ENCODE measurements around the gene SNX14.
"Not testable (repeated sequence)": the region's sequence is repeated elsewhere in the genome, so short reads cannot be mapped to it uniquely, and the experiment has no call there.

The SNX14 gene

GRCh38 chr6:85637579-85637978 is 43.9 kb upstream of the SNX14 start:
- DNase-seq (ENCODE audit: extremely low read depth, insufficient read length) = no peak
- Histone ChIP-seq H3K27me3 (replicated peaks; ENCODE audit: control insufficient read depth, insufficient read depth, low read length) (no peaks in the 10 kb centered on the region), H3K36me3 (ENCODE audit: control insufficient read depth, insufficient read depth, low read length) (peaks cover 17% of the 10 kb centered on the region), H3K4me3 (replicated peaks; ENCODE audit: low read depth, low read length) (no peak overlapping the region)
- no peak for TF ChIP-seq CTCF (IDR thresholded peaks at IDR 0.05; ENCODE audit: insufficient read depth, low read length, poor library complexity, severe bottlenecking)

GRCh38 chr6:85632164-85632942 is 38.7 kb upstream of the SNX14 start:
- H3K4me3 ChIP-seq (replicated peaks; ENCODE audit: low read depth, low read length) = no peak overlapping the region
- peaks cover 21% of the 10 kb centered on the region for H3K36me3 ChIP-seq (ENCODE audit: control insufficient read depth, insufficient read depth, low read length)
- no peak for DNase-seq (ENCODE audit: extremely low read depth, insufficient read length)
- no peak for TF ChIP-seq CTCF (IDR thresholded peaks at IDR 0.05; ENCODE audit: insufficient read depth, low read length, poor library complexity, severe bottlenecking)
- H3K27me3 ChIP-seq (replicated peaks; ENCODE audit: control insufficient read depth, insufficient read depth, low read length) = no peaks in the 10 kb centered on the region

GRCh38 chr6:85631117-85631516 is 37.5 kb upstream of the SNX14 start:
- not testable (repeated sequence) for H3K4me3 ChIP-seq (replicated peaks; ENCODE audit: low read depth, low read length); DNase-seq (ENCODE audit: extremely low read depth, insufficient read length); H3K27me3 ChIP-seq (replicated peaks; ENCODE audit: control insufficient read depth, insufficient read depth, low read length)
- H3K36me3 ChIP-seq (ENCODE audit: control insufficient read depth, insufficient read depth, low read length) = peaks cover 18% of the 10 kb centered on the region

GRCh38 chr6:85628353-85628752 is 34.7 kb upstream of the SNX14 start:
- no peak for TF ChIP-seq CTCF (IDR thresholded peaks at IDR 0.05; ENCODE audit: insufficient read depth, low read length, poor library complexity, severe bottlenecking)
- no peak for DNase-seq (ENCODE audit: extremely low read depth, insufficient read length)
- H3K36me3 ChIP-seq (ENCODE audit: control insufficient read depth, insufficient read depth, low read length) = peaks cover 10% of the 10 kb centered on the region
- no peak overlapping the region for H3K4me3 ChIP-seq (replicated peaks; ENCODE audit: low read depth, low read length)
- H3K27me3 ChIP-seq (replicated peaks; ENCODE audit: control insufficient read depth, insufficient read depth, low read length) = no peaks in the 10 kb centered on the region

- DNase-seq (ENCODE audit: extremely low read depth, insufficient read length) = no peak
- H3K36me3 ChIP-seq (ENCODE audit: control insufficient read depth, insufficient read depth, low read length) = peaks cover 11% of the 10 kb centered on the region
- H3K27me3 ChIP-seq (replicated peaks; ENCODE audit: control insufficient read depth, insufficient read depth, low read length) = no peaks in the 10 kb centered on the region
- H3K4me3 ChIP-seq (replicated peaks; ENCODE audit: low read depth, low read length) = no peak overlapping the region
- no peak for TF ChIP-seq CTCF (IDR thresholded peaks at IDR 0.05; ENCODE audit: insufficient read depth, low read length, poor library complexity, severe bottlenecking)
Measured at GRCh38 chr6:85620308-85620707, 26.6 kb upstream of the SNX14 start.

- H3K27me3 ChIP-seq (replicated peaks; ENCODE audit: control insufficient read depth, insufficient read depth, low read length) = no peaks in the 10 kb centered on the region
- TF ChIP-seq CTCF (IDR thresholded peaks at IDR 0.05; ENCODE audit: insufficient read depth, low read length, poor library complexity, severe bottlenecking) = no peak
- no peak overlapping the region for H3K4me3 ChIP-seq (replicated peaks; ENCODE audit: low read depth, low read length)
- H3K36me3 ChIP-seq (ENCODE audit: control insufficient read depth, insufficient read depth, low read length) = peaks cover 9% of the 10 kb centered on the region
- no peak for DNase-seq (ENCODE audit: extremely low read depth, insufficient read length)
Measured at GRCh38 chr6:85614780-85615179, 21.1 kb upstream of the SNX14 start.
